T-cell (primary cell): ENCODE data around the gene UBL5. TPM values are rescaled to one million over a fixed set of nuclear protein-coding genes. Genes with fewer than 3 reads are reported as not detected.

Experiments used
- ATAC-seq, 4 experiments: fragments of 200-7000 bp in 3 of 4; fragments of 150-1000 bp in 1 of 4; cut with Tn5 transposase; replicated peaks in 1 of 4; 1 replicate in 3 of 4; 2 replicates in 1 of 4; pipeline ENCODE4 v1.10.0; 2021; ENCODE audit warnings: moderate library complexity in 3 of 4, mild to moderate bottlenecking in 2 of 4, moderate number of reproducible peaks in 1 of 4
- CTCF ChIA-PET, 2 donors: fragments of 300-600 bp; sonication (Branson Sonifier 250); formaldehyde crosslinking; loops; one replicate each; lab custom pipeline; 2022; ENCODE audit warnings: antibody characterized with exemption in 2 of 2; lab: Charles Lee
- POLR2A ChIA-PET, 2 donors: fragments of 300-600 bp; sonication (Branson Sonifier 250); formaldehyde crosslinking; loops; one replicate each; lab custom pipeline; 2022; ENCODE audit warnings: antibody characterized with exemption in 2 of 2; lab: Charles Lee
- DNase-seq, 35 experiments: peaks; one replicate each; pipeline versions ENCODE4 v3.0.0 to v3.0.0-alpha.2; 2013 to 2023
- H3K27ac ChIP-seq: one replicate; pipeline ENCODE4 v1.5.1; 2013; ENCODE audit warnings: low read length
- H3K27me3 ChIP-seq, 2 experiments: replicated peaks in 1 of 2; 1 replicate in 1 of 2; 2 replicates in 1 of 2; pipeline versions ENCODE4 v1.6.1 to v1.7.0; 2013; ENCODE audit warnings: low read length in 1 of 2, mixed read lengths in 1 of 2; ENCODE audit not compliant: control insufficient read depth in 2 of 2, insufficient read depth in 2 of 2; ENCODE audit errors: extremely low read depth in 1 of 2
- H3K36me3 ChIP-seq, 2 donors: 1 replicate in 1 of 2; 2 replicates in 1 of 2; pipeline versions ENCODE4 v1.6.1 to v1.7.0; 2013; ENCODE audit warnings: low read length in 1 of 2; ENCODE audit not compliant: control insufficient read depth in 2 of 2, insufficient read depth in 1 of 2; ENCODE audit errors: extremely low read depth in 1 of 2
- H3K4me1 ChIP-seq, 2 experiments: 1 replicate in 1 of 2; 2 replicates in 1 of 2; pipeline versions ENCODE4 v1.6.1 to v1.7.0; 2013; ENCODE audit warnings: low read length in 2 of 2, mixed read lengths in 1 of 2; ENCODE audit not compliant: insufficient read depth in 2 of 2, control insufficient read depth in 1 of 2; ENCODE audit errors: extremely low read depth in 1 of 2
- H3K4me3 ChIP-seq, 2 donors: 1 replicate in 1 of 2; 2 replicates in 1 of 2; pipeline versions ENCODE4 v1.5.1 to v1.7.0; 2013; ENCODE audit warnings: mild to moderate bottlenecking in 2 of 2, low read length in 1 of 2, moderate library complexity in 1 of 2; ENCODE audit not compliant: control insufficient read depth in 1 of 2; ENCODE audit errors: extremely low read depth in 1 of 2
- H3K9me3 ChIP-seq: 2 replicates; pipeline ENCODE4 v1.7.0; 2013
- H3K27ac Mint-ChIP-seq, 2 donors: one replicate each; pipeline ENCODE4 v1.8.0; 2020 to 2021; ENCODE audit warnings: mild to moderate bottlenecking in 2 of 2, mixed read lengths in 2 of 2
- H3K27me3 Mint-ChIP-seq, 2 donors: one replicate each; pipeline ENCODE4 v1.8.0; 2021 to 2022; ENCODE audit warnings: mixed read lengths in 2 of 2
- H3K36me3 Mint-ChIP-seq: one replicate; pipeline ENCODE4 v1.8.0; 2021; ENCODE audit warnings: mixed read lengths
- H3K4me1 Mint-ChIP-seq, 3 donors: one replicate each; pipeline ENCODE4 v1.8.0; 2020 to 2022; ENCODE audit warnings: mixed read lengths in 3 of 3, mild to moderate bottlenecking in 1 of 3
- H3K4me3 Mint-ChIP-seq, 3 donors: one replicate each; pipeline ENCODE4 v1.8.0; 2020 to 2022; ENCODE audit warnings: mild to moderate bottlenecking in 3 of 3, mixed read lengths in 3 of 3, moderate library complexity in 3 of 3
- H3K9me3 Mint-ChIP-seq, 3 donors: one replicate each; pipeline ENCODE4 v1.8.0; 2020 to 2022; ENCODE audit warnings: mixed read lengths in 3 of 3
- WGBS: methylation state at CpG from one replicate; pipeline ENCODE4 v1.1.5; 2013; ENCODE audit warnings: missing lambda C conversion rate; ENCODE audit not compliant: insufficient coverage; 5-methylcytosine and 5-hydroxymethylcytosine counted together
- total RNA-seq, 35 experiments: library from RNA in 6 of 35; stranded (reverse) in 6 of 35; fragments of 120-200 nt in 1 of 35; gene quantifications; one replicate each; pipeline versions ENCODE4 v1.2.1 to v1.2.4 and lab custom pipeline; 2013 to 2026

The UBL5 gene
- total RNA-seq, 5 donors from 2014 or later (not counting 1 experiment from before 2014, with no cell fraction given), result 205 to 228 (median 215) TPM

DNA sequence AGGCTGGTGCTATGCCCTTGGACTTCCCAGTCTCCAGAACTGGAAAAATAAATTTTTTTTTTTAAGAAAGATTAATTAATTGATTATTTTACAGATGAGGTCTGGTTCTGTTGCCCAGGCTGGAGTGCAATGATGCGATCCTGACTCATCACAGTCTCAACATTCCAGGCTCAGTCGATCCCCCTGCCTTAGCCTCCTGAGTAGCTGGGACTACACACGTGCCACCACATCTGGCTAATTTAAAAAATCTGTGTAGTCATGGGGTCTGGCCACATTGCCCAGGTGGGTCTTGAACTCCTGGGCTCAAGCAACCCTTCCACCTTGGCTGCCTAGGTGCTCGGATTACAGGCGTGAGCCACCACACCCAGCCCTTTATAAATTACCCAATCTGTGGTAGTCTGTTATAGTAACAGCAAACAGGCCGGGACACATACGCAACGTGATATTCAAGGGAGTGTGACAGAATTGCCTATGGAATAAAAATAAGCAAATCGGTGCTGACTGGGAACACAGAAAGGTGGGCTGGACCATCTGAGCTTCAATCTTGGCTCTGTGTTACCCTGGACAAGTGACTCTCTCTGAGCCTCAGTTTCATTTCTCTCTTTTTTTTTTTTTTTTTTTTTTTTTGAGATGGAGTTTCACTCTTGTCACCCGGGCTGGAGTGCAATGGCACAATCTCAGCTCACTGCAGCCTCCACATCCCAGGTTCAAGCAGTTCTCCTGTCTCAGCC is 50.2 kb downstream of the UBL5 start:
- WGBS, result 100% methylated on average over 5 of the region's 10 CpGs
- ATAC-seq, result no peak
- CTCF ChIA-PET, result no interaction called here
- no peak overlapping the region for H3K27ac Mint-ChIP-seq
- Histone ChIP-seq H3K36me3 (no peaks in the 10 kb centered on the region), H3K4me1 (no peaks in the 10 kb centered on the region), H3K9me3 (no peaks in the 10 kb centered on the region), H3K4me3 (no peak overlapping the region), H3K27me3 (peaks cover 0 to 8% of the 10 kb centered on the region in 2 experiments), H3K27ac (no peak overlapping the region)
- DNase-seq, result no peak
- H3K36me3 Mint-ChIP-seq, result no peaks in the 10 kb centered on the region
- H3K27me3 Mint-ChIP-seq, result no peaks in the 10 kb centered on the region
- H3K4me1 Mint-ChIP-seq, result peaks cover 0 to 4% (median 0%) of the 10 kb centered on the region in 3 donors
- H3K9me3 Mint-ChIP-seq, result no peaks in the 10 kb centered on the region
- H3K4me3 Mint-ChIP-seq, result no peak overlapping the region
- POLR2A ChIA-PET, result interaction anchor here in 1 of 2 donors (0.7 kb wide), 1 partner anchor 15 kb away, joined by 4 read pairs; no protein-coding TSS in a partner anchor

DNA sequence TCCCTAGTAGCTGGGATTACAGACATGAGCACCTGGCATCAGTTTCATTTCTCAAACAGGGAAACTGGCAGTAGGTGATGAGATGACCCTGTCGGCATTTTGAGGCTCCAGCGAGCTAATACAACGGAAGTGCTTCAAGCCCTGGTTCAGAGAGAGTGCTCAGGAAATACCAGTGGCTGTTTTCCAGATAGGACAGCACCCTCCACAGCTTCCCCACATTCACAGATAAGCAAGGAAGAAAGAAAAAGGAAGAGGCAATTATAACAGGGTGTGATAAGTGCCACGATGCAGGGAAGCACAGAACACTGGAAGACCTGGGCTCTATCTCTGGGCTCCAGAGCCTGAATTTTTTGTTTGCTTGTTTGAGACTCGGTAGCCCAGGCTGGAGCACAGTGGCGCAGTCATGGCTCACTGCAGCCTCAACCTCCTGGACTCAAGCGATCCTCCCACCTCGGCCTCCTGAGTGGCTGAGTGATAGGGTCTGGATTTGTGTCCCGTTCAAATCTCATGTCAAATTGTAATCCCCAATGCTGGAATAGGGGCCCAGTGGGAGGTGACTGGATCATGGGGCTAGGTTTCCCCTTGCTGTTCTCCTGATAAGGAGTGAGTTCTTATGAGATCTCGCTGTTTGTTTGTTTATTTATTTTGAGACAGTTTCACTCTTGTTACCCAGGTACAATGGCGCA is 50.9 kb downstream of the UBL5 start:
- no peak overlapping the region for H3K27ac ChIP-seq
- no peaks in the 10 kb centered on the region for H3K9me3 ChIP-seq
- no peak overlapping the region for H3K4me3 ChIP-seq
- POLR2A ChIA-PET, result no interaction called here
- no peak for ATAC-seq
- H3K27ac Mint-ChIP-seq, result no peak overlapping the region
- CTCF ChIA-PET, result no interaction called here
- peaks cover 0 to 8% of the 10 kb centered on the region in 2 experiments for H3K27me3 ChIP-seq
- no peak for DNase-seq
- no peaks in the 10 kb centered on the region for H3K27me3 Mint-ChIP-seq
- 74% methylated on average over 4 of the region's 11 CpGs for WGBS
- no peaks in the 10 kb centered on the region for H3K4me1 ChIP-seq
- no peaks in the 10 kb centered on the region for H3K9me3 Mint-ChIP-seq
- H3K4me3 Mint-ChIP-seq, result no peak overlapping the region
- H3K36me3 ChIP-seq, result no peaks in the 10 kb centered on the region
- no peaks in the 10 kb centered on the region for H3K36me3 Mint-ChIP-seq
- H3K4me1 Mint-ChIP-seq, result peaks cover 0 to 4% (median 0%) of the 10 kb centered on the region in 3 donors

Other genes starting within 250 kb of the UBL5 start
- gene ZNF121, start 243.4 kb upstream of the UBL5 start, total RNA-seq, result 10 to 100 TPM; 36.6 to 53.4 (median 48.4) TPM
- 10 to 100 TPM; 36.7 to 47.2 (median 41.2) TPM for gene ZNF561, start 206.7 kb upstream of the UBL5 start, total RNA-seq
- gene ZNF562, start 152.8 kb upstream of the UBL5 start, total RNA-seq, result 10 to 100 TPM; 13.8 to 23.1 (median 21.7) TPM
- 10 to 100 TPM; 13.7 to 19.7 (median 18.4) TPM for gene ZNF846, start 59.2 kb upstream of the UBL5 start, total RNA-seq
- gene FBXL12, start 8.8 kb upstream of the UBL5 start, total RNA-seq, result 10 to 100 TPM; 31.5 to 37.7 (median 35.0) TPM
- gene PIN1, start 7.4 kb downstream of the UBL5 start, total RNA-seq, result 10 to 100 TPM; 49.4 to 92.6 (median 79.4) TPM
- gene OLFM2, start 108.6 kb downstream of the UBL5 start, total RNA-seq, result 10 to 100 TPM in 3 of 5 donors, 1 to 10 TPM in 2; 6.0 to 18.0 (median 11.9) TPM
- gene COL5A3, start 182.6 kb downstream of the UBL5 start, total RNA-seq, result 1 to 10 TPM in 3 of 5 donors, under 1 TPM in 2; 0.13 to 3.4 (median 2.2) TPM
- gene RDH8, start 185.6 kb downstream of the UBL5 start, total RNA-seq, result not detected